ENCODE measurements around the gene RAP2B. TPM values are rescaled to one million over a fixed set of nuclear protein-coding genes. Genes with fewer than 3 reads are reported as not detected.

The RAP2B gene
- total and polyA plus RNA-seq, 10 donors = 5.3 to 31.0 (median 25.2) TPM

DNA sequence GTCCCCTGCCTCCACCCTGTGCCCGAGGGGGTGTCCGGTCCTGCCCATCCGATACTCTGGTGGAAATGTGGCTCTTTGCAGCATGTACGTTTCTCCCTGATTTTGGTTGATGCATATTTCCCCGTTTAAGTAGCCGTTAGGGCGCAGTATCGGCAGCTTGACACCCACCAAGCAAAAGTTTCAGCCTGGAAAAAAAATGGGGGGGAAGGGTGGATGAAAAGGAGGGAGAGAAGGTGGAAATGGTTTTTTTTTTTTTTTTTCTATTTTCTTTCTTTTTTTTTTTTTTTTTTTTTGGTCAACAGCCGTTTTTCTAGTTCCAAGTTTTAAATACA is 1.3 kb downstream of the RAP2B start:
- TF ChIP-seq, protein P1, sequence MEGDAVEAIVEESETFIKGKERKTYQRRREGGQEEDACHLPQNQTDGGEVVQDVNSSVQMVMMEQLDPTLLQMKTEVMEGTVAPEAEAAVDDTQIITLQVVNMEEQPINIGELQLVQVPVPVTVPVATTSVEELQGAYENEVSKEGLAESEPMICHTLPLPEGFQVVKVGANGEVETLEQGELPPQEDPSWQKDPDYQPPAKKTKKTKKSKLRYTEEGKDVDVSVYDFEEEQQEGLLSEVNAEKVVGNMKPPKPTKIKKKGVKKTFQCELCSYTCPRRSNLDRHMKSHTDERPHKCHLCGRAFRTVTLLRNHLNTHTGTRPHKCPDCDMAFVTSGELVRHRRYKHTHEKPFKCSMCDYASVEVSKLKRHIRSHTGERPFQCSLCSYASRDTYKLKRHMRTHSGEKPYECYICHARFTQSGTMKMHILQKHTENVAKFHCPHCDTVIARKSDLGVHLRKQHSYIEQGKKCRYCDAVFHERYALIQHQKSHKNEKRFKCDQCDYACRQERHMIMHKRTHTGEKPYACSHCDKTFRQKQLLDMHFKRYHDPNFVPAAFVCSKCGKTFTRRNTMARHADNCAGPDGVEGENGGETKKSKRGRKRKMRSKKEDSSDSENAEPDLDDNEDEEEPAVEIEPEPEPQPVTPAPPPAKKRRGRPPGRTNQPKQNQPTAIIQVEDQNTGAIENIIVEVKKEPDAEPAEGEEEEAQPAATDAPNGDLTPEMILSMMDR (IDR thresholded peaks at IDR 0.05 in 8 of 11, conservative IDR thresholded peaks at IDR 0.05 in 3 of 11) = no peak
- no peak for TF ChIP-seq POLR2A (IDR thresholded peaks at IDR 0.05)
- TF ChIP-seq POLR2AphosphoS5 (IDR thresholded peaks at IDR 0.05) = peak in 1 of 3 donors; percentile 37
- Histone ChIP-seq H3K4me1 (peaks cover 17 to 67% (median 53%) of the 10 kb centered on the region in 6 donors), H3K27ac (peak overlapping the region; percentile 88 to 96 (median 94)), H3K27me3 (replicated peaks in 1 of 7) (no peaks in the 10 kb centered on the region), H3K4me3 (peak overlapping the region; percentile 76 to 99 (median 88)), H3K36me3 (no peaks in the 10 kb centered on the region), H3K9me3 (no peaks in the 10 kb centered on the region)
- intact Hi-C loops (cut with DNase I; ENCODE audit: low total_unique reads) = loop anchor here (10.0 kb wide), 1 partner anchor 441 kb away; no protein-coding TSS in a partner anchor
- 1 to 2% (median 1%) methylated on average over 9 of the region's 9 CpGs for WGBS, 5 donors
- no peak for DNase-seq

DNA sequence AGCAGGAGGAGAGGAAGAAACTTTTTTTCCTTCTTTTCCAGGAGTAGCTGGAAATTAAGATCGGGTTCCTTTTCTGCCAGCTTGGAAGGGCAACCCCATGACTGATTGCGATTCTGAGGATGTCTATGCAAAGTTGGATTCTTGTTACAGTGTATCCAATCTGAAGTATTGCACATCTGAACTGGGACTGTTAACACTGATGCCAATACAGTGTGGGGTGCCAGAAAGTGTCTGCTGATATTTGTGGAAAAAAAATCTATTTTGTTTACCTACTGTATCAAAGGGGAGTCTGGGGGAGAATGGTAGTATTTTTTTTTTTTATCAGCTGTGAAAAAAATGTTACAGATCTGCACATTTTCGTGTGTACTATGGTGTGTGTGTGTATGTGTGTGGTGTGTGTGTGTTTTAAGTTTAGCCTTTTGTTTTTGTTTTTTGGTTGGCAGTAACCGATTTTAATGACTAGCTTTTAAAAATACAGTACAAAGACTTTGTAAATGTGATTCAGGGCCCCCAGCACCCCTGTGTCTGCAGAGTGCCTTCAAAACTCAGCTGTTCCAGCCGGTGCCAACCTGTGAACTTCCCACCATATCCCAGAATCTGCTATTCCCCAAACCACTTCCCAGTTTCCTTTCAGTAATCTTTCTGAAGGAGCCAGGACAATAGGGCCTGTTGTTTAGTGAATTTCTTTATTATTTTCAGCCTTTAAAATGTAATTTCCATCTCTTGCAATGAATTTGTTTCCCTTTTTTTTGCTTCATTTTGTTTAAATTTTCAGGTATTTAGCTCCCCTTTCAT is 1.9 kb downstream of the RAP2B start:
- H3K27me3 ChIP-seq (replicated peaks in 1 of 7) = no peaks in the 10 kb centered on the region
- peaks cover 0 to 2% (median 0%) of the 10 kb centered on the region in 6 donors for H3K36me3 ChIP-seq
- peaks cover 17 to 70% (median 53%) of the 10 kb centered on the region in 6 donors for H3K4me1 ChIP-seq
- H3K27ac ChIP-seq = peak overlapping the region in 5 of 8 donors; percentile 94 to 96 (median 95)
- 18 to 29% (median 23%) methylated on average over 5 of the region's 5 CpGs for WGBS, 5 donors
- no peaks in the 10 kb centered on the region for H3K9me3 ChIP-seq
- peak overlapping the region; percentile 76 to 99 (median 88) for H3K4me3 ChIP-seq
- intact Hi-C loops (cut with DNase I; ENCODE audit: low total_unique reads) = loop anchor here (10.0 kb wide), 1 partner anchor 441 kb away; no protein-coding TSS in a partner anchor
- DNase-seq = no peak
- no peak for TF ChIP-seq POLR2AphosphoS5 (IDR thresholded peaks at IDR 0.05)
- TF ChIP-seq, protein P1 (IDR thresholded peaks at IDR 0.05 in 8 of 11, conservative IDR thresholded peaks at IDR 0.05 in 3 of 11) = no peak
- no peak for TF ChIP-seq POLR2A (IDR thresholded peaks at IDR 0.05)

DNA sequence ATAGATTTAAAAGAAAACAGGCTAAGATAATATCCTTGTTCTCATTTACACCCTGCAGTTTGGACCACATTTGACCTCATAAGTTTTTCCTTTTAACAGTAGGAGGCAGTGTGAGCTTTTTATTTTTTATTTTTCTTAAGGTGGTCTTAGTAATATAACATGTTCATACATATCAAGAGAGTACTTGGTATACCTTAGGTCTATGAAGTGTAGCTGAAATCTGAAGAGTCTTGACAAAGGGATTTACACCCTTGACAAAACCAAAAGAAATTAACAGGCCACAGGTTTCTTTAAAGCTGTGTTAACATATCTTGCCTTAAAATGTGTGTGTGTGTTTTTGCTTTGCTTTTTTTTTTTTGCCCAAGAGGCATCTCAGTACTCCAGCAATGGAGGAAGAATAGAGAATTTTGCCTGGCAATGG is 3.2 kb downstream of the RAP2B start:
- Histone ChIP-seq H3K27me3 (replicated peaks in 1 of 7) (no peaks in the 10 kb centered on the region), H3K4me3 (peak overlapping the region in 6 of 8 donors; percentile 10 to 99 (median 88)), H3K36me3 (peaks cover 0 to 9% (median 2%) of the 10 kb centered on the region in 6 donors), H3K27ac (peak overlapping the region in 1 of 8 donors; percentile 14), H3K4me1 (peaks cover 17 to 62% (median 48%) of the 10 kb centered on the region in 6 donors), H3K9me3 (no peaks in the 10 kb centered on the region)
- intact Hi-C loops (cut with DNase I; ENCODE audit: low total_unique reads) = loop anchor here (10.0 kb wide), 1 partner anchor 440 kb away; no protein-coding TSS in a partner anchor
- TF ChIP-seq POLR2A (IDR thresholded peaks at IDR 0.05) = no peak
- TF ChIP-seq, protein P1 (IDR thresholded peaks at IDR 0.05 in 8 of 11, conservative IDR thresholded peaks at IDR 0.05 in 3 of 11) = peak in 6 of 11 experiments; percentile 22 to 42 (median 33)
- DNase-seq = no peak

DNA sequence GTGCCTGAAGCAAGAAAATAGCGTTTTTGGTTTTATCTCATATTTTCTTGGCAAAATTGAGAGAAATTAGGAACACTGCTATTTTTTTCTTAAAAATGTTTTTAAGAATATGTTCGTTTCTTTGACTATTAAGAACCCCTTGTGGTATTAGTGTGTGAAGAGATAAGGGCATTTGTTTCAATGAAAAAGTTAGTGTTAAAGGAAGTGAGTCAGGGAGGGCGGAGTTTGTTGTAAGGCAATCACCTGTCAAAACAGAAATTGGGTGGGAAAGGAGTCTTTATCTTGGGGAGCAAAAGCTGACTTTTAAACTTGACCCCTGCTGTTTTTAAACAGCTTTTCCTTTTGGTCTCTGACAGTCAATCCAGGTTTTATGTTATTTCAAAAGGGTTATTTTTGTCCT is 4.2 kb downstream of the RAP2B start:
- Histone ChIP-seq H3K27ac (peak overlapping the region in 2 of 8 donors; percentile 14 to 19), H3K27me3 (replicated peaks in 1 of 7) (no peaks in the 10 kb centered on the region), H3K36me3 (peaks cover 0 to 9% (median 2%) of the 10 kb centered on the region in 6 donors), H3K4me1 (peaks cover 17 to 61% (median 47%) of the 10 kb centered on the region in 6 donors), H3K9me3 (no peaks in the 10 kb centered on the region), H3K4me3 (peak overlapping the region in 4 of 8 donors; percentile 76 to 99 (median 92))
- intact Hi-C loops (cut with DNase I; ENCODE audit: low total_unique reads) = loop anchor here (10.0 kb wide), 1 partner anchor 439 kb away; no protein-coding TSS in a partner anchor
- TF ChIP-seq, protein P1 (IDR thresholded peaks at IDR 0.05 in 8 of 11, conservative IDR thresholded peaks at IDR 0.05 in 3 of 11) = no peak
- TF ChIP-seq POLR2A (IDR thresholded peaks at IDR 0.05) (no peak), POLR2AphosphoS5 (IDR thresholded peaks at IDR 0.05) (no peak)
- DNase-seq = no peak
- WGBS, 5 donors = 36 to 41% (median 39%) methylated on average over 3 of the region's 3 CpGs
